NOMO-1 treated with DMSO at 0.1 percent for 48 hours (cell line): ENCODE data around the gene ZBED3.
"Not testable (repeated sequence)": the region's sequence is repeated elsewhere in the genome, so short reads cannot be mapped to it uniquely, and the experiment has no call there.

Source experiments
- DNase-seq: peaks from one replicate; lab custom pipeline; 2025; ENCODE audit not compliant: unreplicated experiment; lab: John Stamatoyannopoulos, UW

ZBED3 gene

GRCh38 chr5:77086689-77087483, at the start of gene ZBED3:
Gene ZBED3, minus strand, starts transcription at chr5:77087285. Its CDS starts 9,407 bp downstream, at chr5:77077878.
- peak; percentile 62 for DNase-seq

- no peak for DNase-seq
Observed at GRCh38 chr5:77133061-77133758, 46.1 kb upstream of the ZBED3 start.

GRCh38 chr5:77131361-77131760, 44.3 kb upstream of the ZBED3 start:
- no peak for DNase-seq

- DNase-seq, result no peak
Observed at GRCh38 chr5:77129391-77129990, 42.4 kb upstream of the ZBED3 start.

DNA sequence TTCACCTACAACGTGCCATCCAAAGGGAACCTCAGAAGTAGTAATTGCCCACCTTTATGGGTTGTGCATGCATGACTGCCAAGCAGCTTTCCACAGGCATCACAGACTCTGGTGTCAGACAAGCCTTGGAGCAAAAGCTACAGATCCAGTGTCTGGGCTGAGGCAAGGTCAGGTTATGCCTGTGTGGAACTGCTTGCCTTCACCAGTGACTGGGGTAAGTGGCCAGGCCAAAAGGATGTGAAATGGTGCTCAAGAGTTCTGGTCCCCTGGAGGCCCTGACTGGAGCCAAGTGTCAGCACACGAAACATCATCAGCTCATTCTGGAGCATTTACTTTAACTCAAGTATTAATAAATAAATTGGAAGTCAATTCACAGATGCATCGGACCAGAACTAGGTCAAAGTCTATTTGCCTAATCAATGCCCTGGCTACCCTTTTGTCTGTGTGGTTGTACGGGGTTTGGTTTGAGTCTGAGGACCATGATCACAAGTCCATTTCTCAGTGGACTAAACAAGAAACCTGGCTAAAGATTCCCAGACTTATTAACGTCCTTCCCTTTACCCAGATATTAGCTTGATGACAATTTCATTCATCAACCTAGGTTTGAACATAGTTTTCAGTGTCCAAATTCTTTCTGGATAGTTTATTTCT, 41.5 kb upstream of the ZBED3 start:
- no peak for DNase-seq

GRCh38 chr5:77123057-77123456, 36.0 kb upstream of the ZBED3 start:
- no peak for DNase-seq

GRCh38 chr5:77120706-77121105, 33.6 kb upstream of the ZBED3 start:
- no peak for DNase-seq

GRCh38 chr5:77120086-77120485, 33.0 kb upstream of the ZBED3 start:
- no peak for DNase-seq

- peak; percentile 47 for DNase-seq
Observed at GRCh38 chr5:77117161-77117560, 30.1 kb upstream of the ZBED3 start.

- DNase-seq, result not testable (repeated sequence)
Observed at GRCh38 chr5:77107035-77107434, 19.9 kb upstream of the ZBED3 start.

DNA sequence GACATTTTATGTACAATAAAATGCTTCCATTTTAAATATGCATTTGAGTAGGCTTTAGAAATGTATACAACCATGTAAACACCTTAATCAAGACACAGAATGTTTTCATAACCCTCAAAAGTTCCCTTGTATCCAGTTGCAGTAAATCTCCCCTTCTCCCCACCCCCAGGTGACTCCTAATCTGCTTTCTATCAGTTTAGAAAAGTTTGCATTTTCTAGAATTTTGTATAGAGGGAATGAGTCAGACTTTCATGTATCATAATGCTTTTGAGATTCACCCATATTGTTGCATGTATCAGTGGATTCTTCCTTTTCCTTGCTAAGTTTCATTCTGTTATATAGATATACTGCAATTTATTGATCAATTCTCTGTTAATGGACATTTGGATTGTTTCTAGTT, 17.7 kb upstream of the ZBED3 start:
- DNase-seq, result no peak

DNA sequence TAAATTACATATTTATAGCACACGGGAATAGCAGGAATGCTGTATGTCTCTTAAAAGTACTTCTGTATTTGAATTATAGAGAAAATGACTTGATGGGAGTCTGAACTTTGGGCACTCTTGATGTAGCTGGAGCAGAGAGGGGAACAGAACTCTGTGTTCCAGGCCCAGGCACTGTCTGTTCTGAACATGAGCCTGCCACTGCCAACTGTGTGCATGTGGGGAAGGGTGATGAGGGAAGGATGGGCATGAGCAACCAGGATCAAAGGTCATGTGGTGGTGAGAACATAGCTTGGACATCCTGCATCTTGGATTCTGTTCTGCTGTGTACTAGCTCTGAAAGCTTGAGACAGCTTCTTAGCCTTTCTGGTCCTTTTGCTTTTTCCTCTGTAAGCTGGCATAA, 16.4 kb upstream of the ZBED3 start:
- DNase-seq, result no peak

DNA sequence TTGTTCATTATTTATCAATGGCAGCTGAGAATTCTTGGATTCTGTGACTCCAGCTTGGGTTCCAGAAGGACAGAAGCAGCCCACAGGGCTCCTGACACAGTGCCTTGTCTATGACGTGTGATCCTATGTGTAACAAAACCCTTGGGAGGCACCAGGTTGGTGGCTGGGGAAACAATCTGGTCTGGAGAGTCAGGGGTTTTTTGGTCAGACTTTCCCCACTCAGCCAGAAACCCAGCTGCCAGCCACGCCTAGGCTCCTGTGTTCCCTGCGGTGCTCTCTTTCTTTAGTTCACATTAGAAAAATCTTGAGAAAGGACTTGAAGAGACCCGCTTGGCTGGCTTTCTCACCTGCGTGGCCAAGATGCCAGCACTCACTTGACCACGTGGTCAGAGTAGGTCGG, 15.5 kb upstream of the ZBED3 start:
- DNase-seq, result no peak

GRCh38 chr5:77101298-77101697, 14.2 kb upstream of the ZBED3 start:
- DNase-seq, result no peak

DNA sequence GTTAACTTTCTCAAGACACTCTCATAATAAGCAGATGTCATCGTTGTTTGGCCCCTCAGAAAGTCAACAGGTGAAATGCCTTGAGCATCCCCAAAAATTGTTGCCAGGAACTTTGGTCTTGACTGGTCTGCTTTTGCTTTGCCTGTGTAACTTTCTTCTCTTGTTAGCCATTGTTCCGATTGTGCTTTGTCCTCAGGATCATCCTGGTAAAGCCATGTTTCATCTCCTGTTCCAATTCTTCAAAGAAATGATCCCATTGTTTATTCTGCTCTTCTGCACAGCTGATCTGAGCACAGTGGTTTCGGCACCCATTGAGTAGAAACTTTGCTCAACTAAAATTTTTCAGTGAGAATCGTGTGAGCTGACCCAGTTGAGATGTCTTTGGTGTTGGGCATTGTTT, 8.1 kb upstream of the ZBED3 start:
- no peak for DNase-seq

GRCh38 chr5:77087484-77088261, 588 bp upstream of the ZBED3 start:
- DNase-seq, result no peak

GRCh38 chr5:77086368-77086688, 757 bp downstream of the ZBED3 start:
- DNase-seq, result no peak

DNA sequence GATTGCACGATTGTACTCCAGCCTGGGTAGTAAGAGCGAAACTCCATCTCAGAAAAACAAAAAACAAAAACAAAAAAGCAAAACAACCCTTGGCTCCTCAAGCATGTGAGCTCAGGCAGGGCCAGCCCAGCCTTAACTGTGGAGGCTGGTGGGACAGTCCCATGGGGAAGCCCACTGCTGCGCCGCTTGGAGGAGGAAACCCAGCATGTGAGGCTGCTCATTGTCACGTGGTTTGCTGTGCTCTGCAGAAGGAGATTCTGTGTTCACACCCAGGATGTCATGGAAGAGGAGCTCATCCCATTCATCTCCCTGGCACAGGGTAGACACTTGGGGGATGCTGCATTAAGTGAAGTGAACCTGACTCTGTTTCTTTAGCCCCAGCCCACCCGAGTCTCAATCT, 4.0 kb downstream of the ZBED3 start:
- no peak for DNase-seq

GRCh38 chr5:77082280-77082679, 4.8 kb downstream of the ZBED3 start:
- no peak for DNase-seq

DNA sequence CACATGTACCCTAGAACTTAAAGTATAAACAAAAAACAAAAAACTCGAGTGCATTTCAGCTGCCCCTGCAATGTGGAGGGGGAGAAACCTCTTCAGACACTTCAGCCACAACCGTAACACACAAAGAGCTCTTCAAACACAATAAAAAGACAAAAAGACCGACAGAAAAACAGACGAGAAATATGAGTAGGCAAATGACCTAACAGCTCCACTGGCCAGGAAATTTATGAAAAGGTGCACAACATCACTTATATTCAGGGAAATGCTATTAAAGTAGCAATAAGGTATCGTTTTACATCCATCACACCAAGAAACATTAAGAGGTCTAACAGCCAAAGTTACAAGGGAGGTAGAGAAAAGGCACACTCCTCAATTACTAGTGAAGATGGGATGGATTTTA, 6.2 kb downstream of the ZBED3 start:
- DNase-seq, result no peak

GRCh38 chr5:77080479-77080878, 6.6 kb downstream of the ZBED3 start:
- DNase-seq, result not testable (repeated sequence)
